ENCODE results near the gene CMTM2. TPM values are rescaled to one million over a fixed set of nuclear protein-coding genes. Genes with fewer than 3 reads are reported as not detected.

The CMTM2 gene
- total RNA-seq, 2 donors from 2014 or later, result not detected

DNA sequence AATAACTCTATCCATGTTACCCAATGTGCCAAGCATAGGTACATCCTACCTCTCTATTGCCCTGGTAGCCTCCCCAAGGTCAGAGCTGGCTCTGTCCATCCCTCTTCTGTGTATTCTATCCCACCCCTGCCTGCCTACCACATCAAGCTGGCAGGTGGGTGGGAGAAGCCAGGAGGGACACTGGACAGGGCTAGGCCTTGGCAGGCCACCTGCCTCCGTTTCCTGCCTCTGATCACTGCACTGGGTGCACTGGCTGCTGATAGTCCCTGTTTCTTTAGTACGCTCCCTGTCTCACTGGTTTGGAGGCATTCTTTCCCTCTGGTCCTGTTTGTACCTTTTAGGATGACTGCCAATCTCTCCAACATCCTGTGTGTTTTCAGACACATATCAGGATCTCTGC, 42.0 kb upstream of the CMTM2 start:
- Histone ChIP-seq H3K4me3 (no peak overlapping the region), H3K27me3 (no peaks in the 10 kb centered on the region), H3K9me3 (no peaks in the 10 kb centered on the region), H3K27ac (no peak overlapping the region), H3K36me3 (replicated peaks in 1 of 2; ENCODE audit: insufficient read depth in 1 of 2, low read depth in 2 of 2) (peaks cover 5 to 8% of the 10 kb centered on the region in 2 donors), H3K4me1 (no peaks in the 10 kb centered on the region)
- intact Hi-C loops (cut with DNase I), result no loop called here
- WGBS, 2 donors, result 81 to 88% methylated on average over 2 of the region's 2 CpGs
- ATAC-seq, result no peak
- TF ChIP-seq, protein P1, sequence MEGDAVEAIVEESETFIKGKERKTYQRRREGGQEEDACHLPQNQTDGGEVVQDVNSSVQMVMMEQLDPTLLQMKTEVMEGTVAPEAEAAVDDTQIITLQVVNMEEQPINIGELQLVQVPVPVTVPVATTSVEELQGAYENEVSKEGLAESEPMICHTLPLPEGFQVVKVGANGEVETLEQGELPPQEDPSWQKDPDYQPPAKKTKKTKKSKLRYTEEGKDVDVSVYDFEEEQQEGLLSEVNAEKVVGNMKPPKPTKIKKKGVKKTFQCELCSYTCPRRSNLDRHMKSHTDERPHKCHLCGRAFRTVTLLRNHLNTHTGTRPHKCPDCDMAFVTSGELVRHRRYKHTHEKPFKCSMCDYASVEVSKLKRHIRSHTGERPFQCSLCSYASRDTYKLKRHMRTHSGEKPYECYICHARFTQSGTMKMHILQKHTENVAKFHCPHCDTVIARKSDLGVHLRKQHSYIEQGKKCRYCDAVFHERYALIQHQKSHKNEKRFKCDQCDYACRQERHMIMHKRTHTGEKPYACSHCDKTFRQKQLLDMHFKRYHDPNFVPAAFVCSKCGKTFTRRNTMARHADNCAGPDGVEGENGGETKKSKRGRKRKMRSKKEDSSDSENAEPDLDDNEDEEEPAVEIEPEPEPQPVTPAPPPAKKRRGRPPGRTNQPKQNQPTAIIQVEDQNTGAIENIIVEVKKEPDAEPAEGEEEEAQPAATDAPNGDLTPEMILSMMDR (IDR thresholded peaks at IDR 0.05), result no peak
- TF ChIP-seq POLR2A (IDR thresholded peaks at IDR 0.05), result no peak
- DNase-seq, result no peak

- intact Hi-C loops (cut with DNase I), result no loop called here
- WGBS, 2 donors, result 67 to 85% methylated on average over 5 of the region's 5 CpGs
- Histone ChIP-seq H3K36me3 (replicated peaks in 1 of 2; ENCODE audit: insufficient read depth in 1 of 2, low read depth in 2 of 2) (peaks cover 5 to 8% of the 10 kb centered on the region in 2 donors), H3K9me3 (no peaks in the 10 kb centered on the region), H3K4me3 (no peak overlapping the region), H3K27ac (no peak overlapping the region), H3K4me1 (no peaks in the 10 kb centered on the region), H3K27me3 (no peaks in the 10 kb centered on the region)
- DNase-seq (no peak), ATAC-seq (no peak)
- TF ChIP-seq, protein P1 (IDR thresholded peaks at IDR 0.05), result no peak
- TF ChIP-seq POLR2A (IDR thresholded peaks at IDR 0.05), result no peak
These were observed 40.4 kb upstream of the CMTM2 start for GRCh38 chr16:66538910-66539309.

DNA sequence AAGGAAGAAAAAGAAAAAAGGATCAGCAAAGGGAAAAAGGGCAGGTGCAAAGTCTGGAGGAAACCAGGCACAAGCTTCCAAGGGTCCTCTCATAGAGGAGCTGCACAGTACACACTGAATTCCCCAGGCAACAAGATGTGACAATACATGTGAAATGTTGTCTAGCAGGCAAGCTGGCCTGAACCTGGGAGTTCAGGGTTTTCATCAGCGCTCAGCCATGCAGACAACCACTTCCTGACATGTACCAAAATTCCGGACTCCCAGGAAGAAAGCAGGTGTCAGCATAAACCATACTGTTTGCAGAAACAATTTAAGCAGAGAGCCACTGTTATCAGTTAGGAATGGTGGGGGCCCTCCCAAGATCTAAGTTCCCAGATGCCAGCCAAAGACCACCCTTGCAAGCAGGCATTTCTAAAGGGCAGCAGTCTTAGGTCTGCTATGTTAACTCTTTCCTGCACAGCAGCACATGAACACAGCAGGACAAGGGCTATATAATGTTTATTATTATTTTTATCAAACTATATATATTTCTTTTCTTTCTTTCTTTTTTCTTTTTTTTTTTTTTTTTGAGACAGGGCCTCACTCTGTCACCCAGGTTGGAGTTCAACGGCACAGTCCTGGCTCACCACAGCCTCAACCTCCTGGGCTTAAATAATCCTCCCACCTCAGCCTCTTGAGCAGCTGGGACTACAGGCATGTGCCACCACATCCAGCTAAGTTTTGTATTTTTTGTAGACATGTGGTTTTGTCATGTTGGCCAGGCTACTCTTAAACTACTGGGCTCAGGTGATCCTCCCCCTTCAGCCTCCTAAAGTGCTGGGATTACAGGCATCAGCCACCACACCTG, 39.4 kb upstream of the CMTM2 start:
- no peak overlapping the region for H3K27ac ChIP-seq
- intact Hi-C loops (cut with DNase I), result loop anchor here (10.0 kb wide), 1 partner anchor 55 kb away; no protein-coding TSS in a partner anchor
- WGBS, 2 donors, result 64 to 76% methylated on average over 1 to 3 of the region's 3 CpGs

GRCh38 chr16:66541388-66542355, 37.6 kb upstream of the CMTM2 start:
- no peak for ATAC-seq
- WGBS, 2 donors, result 86 to 89% methylated on average over 18 of the region's 18 CpGs

More for the DNA sequence above, 39.4 kb upstream of the CMTM2 start:
- H3K4me3 ChIP-seq, result no peak overlapping the region
- DNase-seq (no peak), ATAC-seq (no peak)
- H3K9me3 ChIP-seq, result no peaks in the 10 kb centered on the region
- H3K27me3 ChIP-seq, result no peaks in the 10 kb centered on the region
- H3K4me1 ChIP-seq, result no peaks in the 10 kb centered on the region
- TF ChIP-seq POLR2A (IDR thresholded peaks at IDR 0.05), result no peak
- TF ChIP-seq, protein P1 (IDR thresholded peaks at IDR 0.05), result no peak
- peaks cover 5 to 7% of the 10 kb centered on the region in 2 donors for H3K36me3 ChIP-seq (replicated peaks in 1 of 2; ENCODE audit: insufficient read depth in 1 of 2, low read depth in 2 of 2)

More at GRCh38 chr16:66541388-66542355, 37.6 kb upstream of the CMTM2 start:
- Histone ChIP-seq H3K27ac (no peak overlapping the region), H3K4me1 (no peaks in the 10 kb centered on the region), H3K27me3 (no peaks in the 10 kb centered on the region), H3K36me3 (replicated peaks in 1 of 2; ENCODE audit: insufficient read depth in 1 of 2, low read depth in 2 of 2) (peaks cover 0 to 6% of the 10 kb centered on the region in 2 donors), H3K4me3 (no peak overlapping the region), H3K9me3 (no peaks in the 10 kb centered on the region)
- DNase-seq, result no peak
- TF ChIP-seq POLR2A (IDR thresholded peaks at IDR 0.05), result no peak
- TF ChIP-seq, protein P1 (IDR thresholded peaks at IDR 0.05), result no peak
- intact Hi-C loops (cut with DNase I), result loop anchor here (10.0 kb wide), 1 partner anchor 57 kb away; no protein-coding TSS in a partner anchor
